Measurements from ENCODE around the gene REPIN1. TPM values are rescaled to one million over a fixed set of nuclear protein-coding genes. Genes with fewer than 3 reads are reported as not detected.

REPIN1 gene
- total and polyA plus RNA-seq, 9 of the 15 experiments (the other 6 are each of a cell fraction or from before 2014, with no cell fraction given), result 8.1 to 283 (median 94.3) TPM

GRCh38 chr7:150381096-150381495, 12.5 kb downstream of the REPIN1 start:
- WGBS (ENCODE audit: insufficient coverage, low coverage, missing lambda C conversion rate), result 87% methylated on average over 8 of the region's 9 CpGs
- H3K4me3 ChIP-seq, result no peak overlapping the region
- no peak overlapping the region for H2AFZ ChIP-seq (ENCODE audit: low read depth, low read length)
- CTCF ChIA-PET (ENCODE audit: low intra/inter-chr PET ratio), result no interaction called here
- no TSS peak for BruUV-seq (replicated peaks)
- POLR2A ChIA-PET, result interaction anchor here (0.7 kb wide), 1 partner anchor 10 kb away, joined by 4 read pairs; no protein-coding TSS in a partner anchor
- no peak overlapping the region for H3K27ac ChIP-seq (ENCODE audit: extremely low read depth, low read depth, low read length)
- H3K4me2 ChIP-seq (ENCODE audit: insufficient read depth, low read length), result no peak overlapping the region
- no peaks in the 10 kb centered on the region for H3K27me3 ChIP-seq (ENCODE audit: control insufficient read depth in 2 of 2, insufficient read depth in 2 of 2, low read length in 2 of 2)
- in situ Hi-C loops (cut with MboI), result no loop called here
- peak overlapping the region in 1 of 2 experiments; percentile 45; a peak in 1 of 4 replicates for H3K9ac ChIP-seq (ENCODE audit: insufficient read depth in 1 of 2, low read depth in 2 of 2, low read length in 2 of 2)
- no peaks in the 10 kb centered on the region for H3K9me3 ChIP-seq (replicated peaks; ENCODE audit: control insufficient read depth, insufficient read depth, low read depth, low read length)
- H3K4me1 ChIP-seq (replicated peaks in 1 of 2; ENCODE audit: control insufficient read depth in 2 of 2, insufficient read depth in 2 of 2, low read length in 2 of 2), result peaks cover 22 to 53% of the 10 kb centered on the region in 2 experiments
- H3K36me3 ChIP-seq (ENCODE audit: control insufficient read depth, insufficient read depth, low read length), result peaks cover 8% of the 10 kb centered on the region; the same call in 1 of the 3 replicates
- intact Hi-C loops (cut with micrococcal nuclease), result no loop called here
- FAIRE-seq, result no peak
- H3K9me1 ChIP-seq (ENCODE audit: control insufficient read depth, insufficient read depth, low read length), result peaks cover 10% of the 10 kb centered on the region
- H3K79me2 ChIP-seq (ENCODE audit: control insufficient read depth, insufficient read depth, low read length), result peaks cover 58% of the 10 kb centered on the region
- ATAC-seq, result no peak
- peaks cover 32% of the 10 kb centered on the region for H4K20me1 ChIP-seq (replicated peaks; ENCODE audit: control insufficient read depth, insufficient read depth, low read length)
- DNase-seq (ENCODE audit: extremely low read depth in 1 of 4, low spot score in 3 of 4), result no peak
- TF ChIP-seq ZBTB11 (CRISPR knock-in tag; IDR thresholded peaks at IDR 0.05) (no peak), SPI1 (IDR thresholded peaks at IDR 0.05; ENCODE audit: borderline replicate concordance, low read depth, low read length) (no peak), TEAD4 (IDR thresholded peaks at IDR 0.05; ENCODE audit: low read length) (no peak), TEAD4 (CRISPR knock-in tag; IDR thresholded peaks at IDR 0.05; ENCODE audit: borderline replicate concordance) (no peak), DEAF1 (CRISPR knock-in tag; IDR thresholded peaks at IDR 0.05) (no peak), DDX20 (tag; IDR thresholded peaks at IDR 0.05; ENCODE audit: low read depth) (no peak), POLR2AphosphoS2 (IDR thresholded peaks at IDR 0.05; ENCODE audit: low read length) (no peak), ZNF324 (CRISPR knock-in tag; IDR thresholded peaks at IDR 0.05) (no peak), ZBTB12 (CRISPR knock-in tag; IDR thresholded peaks at IDR 0.05) (no peak), ZNF280B (CRISPR knock-in tag; IDR thresholded peaks at IDR 0.05) (no peak), ZNF512 (tag; IDR thresholded peaks at IDR 0.05) (no peak), NFRKB (IDR thresholded peaks at IDR 0.05; ENCODE audit: low read depth) (no peak)

All from K562 (cell line).